Measurements from ENCODE around the gene CACNA1C.

DNA sequence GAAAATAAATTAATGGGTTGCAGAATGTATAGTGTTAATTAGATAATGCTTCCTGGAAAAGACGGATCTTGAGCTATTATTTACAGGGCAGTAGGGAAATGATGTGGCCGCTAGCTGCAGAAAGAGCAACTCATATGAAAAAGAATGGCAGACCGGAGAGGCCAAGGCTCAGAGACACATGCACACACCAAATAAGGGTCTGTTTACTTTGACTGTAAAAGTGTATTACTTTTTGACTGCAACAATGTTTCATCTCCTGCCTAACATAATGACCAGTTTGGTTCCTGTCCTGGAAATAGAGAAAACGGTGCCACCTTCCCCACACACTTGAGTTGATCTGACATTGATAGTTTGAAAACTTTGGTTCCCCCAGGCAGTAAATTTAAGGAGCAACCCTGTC is 290.9 kb downstream of the CACNA1C start:
- TF ChIP-seq, protein P1, sequence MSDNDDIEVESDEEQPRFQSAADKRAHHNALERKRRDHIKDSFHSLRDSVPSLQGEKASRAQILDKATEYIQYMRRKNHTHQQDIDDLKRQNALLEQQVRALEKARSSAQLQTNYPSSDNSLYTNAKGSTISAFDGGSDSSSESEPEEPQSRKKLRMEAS (IDR thresholded peaks at IDR 0.05; ENCODE audit: low read depth, low read length), result no peak
- TF ChIP-seq ATF7 (IDR thresholded peaks at IDR 0.05; ENCODE audit: low read depth), result no peak
- no peak for TF ChIP-seq NR2C2 (IDR thresholded peaks at IDR 0.05; ENCODE audit: borderline replicate concordance, control insufficient read depth, insufficient read length, low read depth)
- TF ChIP-seq NR2F1 (conservative IDR thresholded peaks at IDR 0.05), result no peak
- TF ChIP-seq, protein P2, sequence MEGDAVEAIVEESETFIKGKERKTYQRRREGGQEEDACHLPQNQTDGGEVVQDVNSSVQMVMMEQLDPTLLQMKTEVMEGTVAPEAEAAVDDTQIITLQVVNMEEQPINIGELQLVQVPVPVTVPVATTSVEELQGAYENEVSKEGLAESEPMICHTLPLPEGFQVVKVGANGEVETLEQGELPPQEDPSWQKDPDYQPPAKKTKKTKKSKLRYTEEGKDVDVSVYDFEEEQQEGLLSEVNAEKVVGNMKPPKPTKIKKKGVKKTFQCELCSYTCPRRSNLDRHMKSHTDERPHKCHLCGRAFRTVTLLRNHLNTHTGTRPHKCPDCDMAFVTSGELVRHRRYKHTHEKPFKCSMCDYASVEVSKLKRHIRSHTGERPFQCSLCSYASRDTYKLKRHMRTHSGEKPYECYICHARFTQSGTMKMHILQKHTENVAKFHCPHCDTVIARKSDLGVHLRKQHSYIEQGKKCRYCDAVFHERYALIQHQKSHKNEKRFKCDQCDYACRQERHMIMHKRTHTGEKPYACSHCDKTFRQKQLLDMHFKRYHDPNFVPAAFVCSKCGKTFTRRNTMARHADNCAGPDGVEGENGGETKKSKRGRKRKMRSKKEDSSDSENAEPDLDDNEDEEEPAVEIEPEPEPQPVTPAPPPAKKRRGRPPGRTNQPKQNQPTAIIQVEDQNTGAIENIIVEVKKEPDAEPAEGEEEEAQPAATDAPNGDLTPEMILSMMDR (IDR thresholded peaks at IDR 0.05 in 2 of 3, conservative IDR thresholded peaks at IDR 0.05 in 1 of 3; ENCODE audit: control insufficient read depth in 2 of 3, extremely low read depth in 1 of 3, insufficient read depth in 1 of 3, low read depth in 3 of 3, low read length in 3 of 3), result no peak
- TF ChIP-seq JUNB (IDR thresholded peaks at IDR 0.05), result no peak
- no peak for TF ChIP-seq MTA2 (IDR thresholded peaks at IDR 0.05; ENCODE audit: low read depth)
- TF ChIP-seq ASH2L (IDR thresholded peaks at IDR 0.05; ENCODE audit: borderline replicate concordance, low read depth), result no peak
- TF ChIP-seq CREB1 (IDR thresholded peaks at IDR 0.05; ENCODE audit: low read depth), result no peak
- TF ChIP-seq, protein P3, sequence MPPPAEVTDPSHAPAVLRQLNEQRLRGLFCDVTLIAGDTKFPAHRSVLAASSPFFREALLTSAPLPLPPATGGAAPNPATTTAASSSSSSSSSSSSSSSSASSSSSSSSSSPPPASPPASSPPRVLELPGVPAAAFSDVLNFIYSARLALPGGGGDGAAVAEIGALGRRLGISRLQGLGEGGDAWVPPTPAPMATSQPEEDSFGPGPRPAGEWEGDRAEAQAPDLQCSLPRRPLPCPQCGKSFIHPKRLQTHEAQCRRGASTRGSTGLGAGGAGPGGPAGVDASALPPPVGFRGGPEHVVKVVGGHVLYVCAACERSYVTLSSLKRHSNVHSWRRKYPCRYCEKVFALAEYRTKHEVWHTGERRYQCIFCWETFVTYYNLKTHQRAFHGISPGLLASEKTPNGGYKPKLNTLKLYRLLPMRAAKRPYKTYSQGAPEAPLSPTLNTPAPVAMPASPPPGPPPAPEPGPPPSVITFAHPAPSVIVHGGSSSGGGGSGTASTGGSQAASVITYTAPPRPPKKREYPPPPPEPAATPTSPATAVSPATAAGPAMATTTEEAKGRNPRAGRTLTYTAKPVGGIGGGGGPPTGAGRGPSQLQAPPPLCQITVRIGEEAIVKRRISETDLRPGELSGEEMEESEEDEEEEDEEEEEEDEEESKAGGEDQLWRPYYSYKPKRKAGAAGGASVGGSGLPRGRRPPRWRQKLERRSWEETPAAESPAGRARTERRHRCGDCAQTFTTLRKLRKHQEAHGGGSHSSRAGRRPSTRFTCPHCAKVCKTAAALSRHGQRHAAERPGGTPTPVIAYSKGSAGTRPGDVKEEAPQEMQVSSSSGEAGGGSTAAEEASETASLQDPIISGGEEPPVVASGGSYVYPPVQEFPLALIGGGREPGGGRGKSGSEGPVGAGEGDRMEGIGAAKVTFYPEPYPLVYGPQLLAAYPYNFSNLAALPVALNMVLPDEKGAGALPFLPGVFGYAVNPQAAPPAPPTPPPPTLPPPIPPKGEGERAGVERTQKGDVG (CRISPR knock-in tag; IDR thresholded peaks at IDR 0.05), result no peak
- TF ChIP-seq POLR2A (IDR thresholded peaks at IDR 0.05; ENCODE audit: low read depth, low read length), result no peak

Measured in GM12878 (cell line).